Activated gamma-delta T cell treated with Interleukin-2 at 50 U/mL for 16 hours (primary cell): ENCODE data around the gene KIAA0753.
A peak's percentile ranks its signal among the peaks of the same experiment; 100 is the strongest.
"Not testable (repeated sequence)": the region's sequence is repeated elsewhere in the genome, so short reads cannot be mapped to it uniquely, and the experiment has no call there.

ENCODE experiments used
- DNase-seq: peaks from one replicate; pipeline ENCODE4 v3.0.0-alpha.2; 2020

Gene KIAA0753

GRCh38 chr17:6668219-6668618, 27.7 kb upstream of the KIAA0753 start:
- no peak for DNase-seq

DNA sequence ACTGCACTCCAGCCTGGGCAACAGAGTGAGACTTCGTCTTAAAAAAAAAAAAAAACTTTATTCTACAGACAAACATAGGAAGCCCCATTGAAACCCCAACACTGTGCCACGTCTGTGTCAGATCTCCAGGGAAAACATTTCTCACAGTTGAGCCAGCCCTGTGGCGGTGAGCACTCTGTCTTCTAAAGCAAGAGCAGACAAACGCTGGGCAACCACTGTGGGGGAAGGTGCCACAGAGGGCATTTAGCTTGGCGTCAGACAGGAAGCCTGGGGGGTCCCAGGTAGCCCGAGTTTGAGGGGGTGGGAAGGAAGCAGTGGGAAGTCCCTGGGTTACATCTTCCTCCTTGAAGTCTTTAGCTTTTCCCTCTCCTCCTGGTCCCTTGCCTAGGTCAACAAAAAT, 27.0 kb upstream of the KIAA0753 start:
- DNase-seq = no peak

DNA sequence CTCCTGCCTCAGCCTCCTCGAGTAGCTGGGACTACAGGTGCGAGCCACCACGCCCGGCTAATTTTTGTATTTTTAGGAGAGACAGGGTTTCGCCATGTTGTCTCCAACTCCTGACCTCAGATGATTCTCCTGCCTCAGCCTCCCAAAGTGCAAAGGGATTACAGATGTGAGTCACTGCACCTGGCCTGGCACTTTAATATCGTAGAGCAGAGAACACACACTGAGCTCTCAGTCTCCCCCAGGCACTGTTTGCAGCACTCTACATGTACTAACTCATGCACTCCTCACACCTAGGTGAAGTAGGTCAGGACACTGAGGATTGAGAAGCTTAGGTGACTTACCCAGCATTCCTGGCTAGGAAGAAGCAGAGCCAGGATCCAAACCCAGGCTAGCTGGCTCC, 26.0 kb upstream of the KIAA0753 start:
- DNase-seq = no peak

DNA sequence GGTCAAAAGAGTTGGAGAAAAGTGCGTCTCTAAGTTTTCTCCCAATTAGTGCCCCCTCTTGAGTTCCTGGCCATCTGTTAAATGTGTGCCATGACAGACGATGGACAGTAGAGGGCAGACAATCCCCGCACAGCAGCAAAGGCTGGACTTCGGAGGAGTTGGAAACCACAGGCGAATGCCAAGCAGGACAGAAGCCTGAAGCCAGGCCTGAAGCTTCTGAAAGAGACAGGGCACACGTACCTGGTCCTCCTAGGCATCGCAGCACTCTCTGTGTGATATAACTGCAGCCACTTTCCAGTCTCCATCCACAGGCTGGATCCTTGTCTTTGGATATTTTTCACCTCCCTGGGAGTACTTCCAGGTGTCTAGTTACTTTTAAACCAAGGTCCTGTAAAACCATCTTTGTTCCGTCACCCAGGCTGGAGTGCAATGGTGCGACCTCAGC, 25.6 kb upstream of the KIAA0753 start:
- peak; percentile 29 for DNase-seq

DNA sequence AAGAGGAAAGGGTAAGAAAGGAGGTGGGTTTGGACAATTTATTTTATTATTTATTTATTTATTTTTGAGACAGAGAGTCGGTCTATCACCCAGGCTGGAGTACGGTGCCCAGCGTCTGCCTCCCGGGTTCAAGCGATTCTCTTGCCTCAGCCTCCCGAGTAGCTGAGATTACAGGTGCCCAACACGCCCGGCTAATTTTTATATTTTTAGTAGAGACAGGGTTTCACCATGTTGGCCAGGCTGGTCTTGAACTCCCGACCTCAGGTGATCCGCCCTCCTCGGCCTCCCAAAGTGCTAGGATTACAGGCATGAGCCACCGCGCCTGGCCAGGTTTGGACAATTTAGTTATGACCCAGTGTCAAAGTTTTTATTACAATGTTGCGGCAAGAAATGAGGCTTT, 22.7 kb upstream of the KIAA0753 start:
- DNase-seq = not testable (repeated sequence)

- no peak for DNase-seq
Measured at GRCh38 chr17:6661464-6661848, 20.9 kb upstream of the KIAA0753 start.

GRCh38 chr17:6660805-6661463, 20.4 kb upstream of the KIAA0753 start:
- no peak for DNase-seq

DNA sequence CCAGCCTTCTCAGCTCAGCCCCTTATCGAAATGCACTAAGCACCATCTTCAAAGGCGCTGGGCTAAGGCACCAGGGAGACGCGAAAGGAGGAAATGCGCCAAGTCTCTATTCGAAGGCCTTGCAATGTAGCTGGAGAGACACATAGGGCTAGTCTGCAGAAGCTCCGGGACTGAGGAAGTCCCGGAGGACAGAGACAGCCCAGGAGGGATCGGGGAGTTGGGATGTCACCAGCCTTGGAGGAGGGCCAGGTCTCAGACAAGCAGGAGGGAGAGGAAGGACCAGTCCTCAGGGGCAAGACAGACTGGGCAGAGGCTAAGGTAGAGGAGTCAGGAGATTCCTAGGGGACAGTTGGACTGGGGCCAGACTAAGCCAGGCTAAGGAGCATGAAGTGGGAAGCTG, 19.6 kb upstream of the KIAA0753 start:
- DNase-seq = no peak

DNA sequence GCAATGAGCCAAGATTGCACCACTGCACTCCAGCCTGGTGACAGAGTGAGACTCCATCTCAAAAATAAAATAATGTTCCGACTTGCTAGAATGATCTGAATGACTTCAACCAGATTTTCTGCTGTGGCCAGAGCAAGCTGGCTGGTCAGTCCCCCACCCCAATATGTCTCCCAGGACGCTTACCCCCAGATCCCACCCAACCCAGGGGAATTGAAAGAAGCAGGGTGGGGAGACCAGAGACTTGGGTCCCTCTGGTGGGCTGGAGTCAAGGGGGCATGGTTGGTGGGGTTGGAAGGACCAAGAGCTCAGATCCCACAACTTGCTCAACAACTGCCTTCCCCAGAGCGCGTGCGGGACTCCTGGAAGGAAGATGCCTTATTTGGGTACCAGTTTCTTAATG, 17.9 kb upstream of the KIAA0753 start:
- not testable (repeated sequence) for DNase-seq

DNA sequence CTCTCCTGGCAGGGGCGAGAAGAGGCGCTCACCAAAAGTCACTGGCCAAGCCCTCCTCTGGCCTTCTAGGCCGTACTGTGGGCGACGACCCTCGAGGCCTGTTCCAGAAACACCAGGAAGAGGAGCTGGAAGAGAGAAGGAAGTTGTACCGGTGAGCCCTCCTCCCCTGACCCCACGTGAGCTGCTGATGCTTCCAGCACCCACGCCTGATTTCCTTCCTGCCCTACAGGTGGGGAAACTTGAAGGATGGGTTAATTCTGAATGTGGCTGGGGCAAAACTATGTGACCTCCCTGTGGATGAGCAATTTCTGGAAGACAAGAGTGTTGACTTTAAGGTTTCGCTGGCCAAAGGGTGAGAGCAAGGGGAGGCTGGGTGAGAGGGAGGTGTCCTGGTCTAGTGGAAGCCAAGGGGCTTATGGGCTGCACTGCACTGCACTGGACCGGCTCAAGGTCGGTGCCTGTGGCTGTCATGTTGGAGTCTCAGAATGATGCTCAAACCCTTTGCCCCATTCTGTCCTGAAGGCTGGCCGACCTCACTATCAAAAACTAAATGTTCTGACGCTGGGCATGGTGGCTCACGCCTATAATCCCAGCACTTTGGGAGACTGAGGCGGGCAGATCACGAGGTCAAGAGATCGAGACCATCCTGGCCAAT, 17.2 kb upstream of the KIAA0753 start:
- DNase-seq = no peak

DNA sequence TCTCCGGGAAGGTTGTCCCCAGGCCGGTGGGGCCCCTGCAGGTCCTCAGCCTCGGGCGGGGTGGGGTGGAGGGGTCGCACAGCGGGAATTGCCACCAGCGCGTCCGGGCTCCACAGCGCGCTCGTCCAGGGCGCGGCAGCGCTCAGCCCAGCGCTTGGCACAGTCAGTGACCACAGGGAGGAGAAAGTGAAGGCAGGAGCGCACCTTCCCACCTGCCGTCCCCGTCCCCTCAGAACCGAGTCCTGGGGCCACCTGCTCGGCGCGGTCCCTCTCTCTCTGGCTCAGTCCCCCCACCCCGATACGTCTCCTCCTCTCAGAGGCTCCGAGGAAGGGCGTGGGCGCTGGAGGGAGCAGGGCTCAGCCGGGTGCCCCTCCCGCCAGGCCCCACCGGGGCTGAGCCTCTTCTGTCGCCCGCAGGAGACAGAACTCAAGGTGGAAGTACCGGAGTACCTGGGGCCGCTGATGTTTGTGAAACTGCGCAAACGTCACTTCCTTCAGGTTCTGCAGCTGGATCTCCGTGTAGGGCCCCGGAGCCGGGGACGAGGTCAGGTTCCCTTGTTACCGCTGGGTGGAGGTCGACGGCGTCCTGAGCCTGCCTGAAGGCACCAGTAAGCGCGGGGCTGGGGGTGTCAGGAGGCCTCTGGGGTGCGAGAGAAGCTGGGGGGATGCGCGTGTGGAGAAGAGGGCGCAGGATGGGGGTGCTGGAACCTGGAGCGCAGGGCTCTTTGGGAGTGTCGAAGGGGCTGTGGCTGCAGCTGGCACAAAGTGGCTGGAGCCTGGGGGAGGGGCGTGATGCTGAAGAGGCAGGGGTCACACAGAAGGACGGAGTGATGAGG, 16.5 kb upstream of the KIAA0753 start:
- peak; percentile 58 for DNase-seq

DNA sequence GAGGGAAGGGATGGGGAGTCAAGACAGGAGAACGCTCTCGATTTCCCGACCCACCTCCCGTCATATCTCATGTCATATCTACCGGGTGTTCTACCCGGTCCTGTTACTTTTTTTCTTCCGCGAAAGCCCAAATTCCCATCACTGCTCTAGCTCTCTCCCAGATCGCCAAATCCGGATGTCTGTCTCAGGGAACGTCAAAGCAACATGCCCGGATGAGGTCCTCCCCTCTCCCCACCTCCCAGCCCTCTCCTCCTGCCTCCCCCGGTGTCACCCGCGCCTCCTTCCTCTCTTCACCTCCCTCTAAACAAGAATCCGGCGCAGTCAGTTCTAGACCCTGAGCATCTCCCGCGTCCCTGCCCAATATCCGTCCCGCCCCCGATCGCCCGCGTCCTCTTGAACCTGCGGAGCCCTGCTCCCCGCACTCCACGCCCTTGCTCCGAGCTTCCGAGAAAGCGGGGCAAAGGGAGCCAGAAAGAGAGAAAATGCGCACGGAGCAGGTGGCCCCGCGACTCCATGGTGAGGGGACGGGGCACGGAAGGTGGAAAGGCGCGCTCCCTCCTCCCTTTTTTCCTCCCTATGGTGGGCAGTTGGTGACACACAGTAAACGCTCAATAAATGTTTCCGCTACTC, 15.3 kb upstream of the KIAA0753 start:
- DNase-seq = not testable (repeated sequence)

- no peak for DNase-seq
Measured at GRCh38 chr17:6654841-6655731, 14.6 kb upstream of the KIAA0753 start.

DNA sequence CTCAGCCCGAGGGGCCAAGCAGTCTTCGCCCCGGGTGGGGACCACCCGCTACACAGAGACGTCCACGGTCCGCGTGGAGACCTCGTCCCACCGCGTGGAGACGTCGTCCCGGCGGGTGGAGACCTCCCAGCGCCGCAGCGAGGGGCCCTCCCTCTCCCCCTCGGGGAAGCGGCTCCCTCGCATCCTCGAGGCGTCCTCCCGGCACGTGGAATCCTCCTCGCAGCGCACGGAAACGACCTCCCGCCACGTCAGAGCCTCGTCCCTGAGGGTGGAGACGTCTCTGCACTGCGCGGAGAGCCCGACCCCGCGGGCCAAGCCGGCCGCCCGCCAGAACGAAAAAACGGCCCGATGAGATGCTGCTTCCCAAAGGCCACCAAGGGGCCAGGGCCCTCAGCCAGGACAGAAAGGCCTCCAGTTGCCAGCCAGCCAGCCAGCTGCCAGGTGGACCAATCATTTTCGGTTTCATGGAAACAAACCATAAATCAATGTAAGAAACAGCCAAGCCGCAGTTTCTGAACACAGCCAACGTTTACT, 11.5 kb upstream of the KIAA0753 start:
- no peak for DNase-seq

GRCh38 chr17:6651354-6651918, 10.9 kb upstream of the KIAA0753 start, which contains the start of the genes C17orf100 and MED31:
TSS of gene C17orf100 (plus strand) at chr17:6651762. CDS start at chr17:6651914, 152 bp downstream.
TSS of gene MED31 (minus strand) at chr17:6651605. CDS start at chr17:6651528, 77 bp downstream.
- peak; percentile 92 for DNase-seq

DNA sequence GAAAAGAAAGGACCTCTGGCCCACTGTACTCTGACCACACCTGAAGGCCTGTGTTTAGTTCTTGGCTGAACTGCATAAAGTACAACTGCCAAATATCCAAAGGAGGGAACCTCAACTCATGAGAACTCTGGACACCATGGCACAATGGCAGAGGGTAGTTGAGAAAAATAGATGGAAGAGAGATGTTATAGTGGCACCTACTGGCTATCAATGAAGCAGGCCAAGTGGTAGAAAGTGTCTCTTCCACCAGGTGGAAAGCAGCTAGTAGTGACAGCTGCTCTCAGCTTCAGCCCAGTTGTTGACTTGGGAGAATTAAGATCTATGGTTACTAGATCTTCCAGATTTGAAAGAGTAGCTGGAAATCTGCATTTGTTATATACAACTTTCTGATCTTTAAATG, 7.7 kb upstream of the KIAA0753 start:
- no peak for DNase-seq

DNA sequence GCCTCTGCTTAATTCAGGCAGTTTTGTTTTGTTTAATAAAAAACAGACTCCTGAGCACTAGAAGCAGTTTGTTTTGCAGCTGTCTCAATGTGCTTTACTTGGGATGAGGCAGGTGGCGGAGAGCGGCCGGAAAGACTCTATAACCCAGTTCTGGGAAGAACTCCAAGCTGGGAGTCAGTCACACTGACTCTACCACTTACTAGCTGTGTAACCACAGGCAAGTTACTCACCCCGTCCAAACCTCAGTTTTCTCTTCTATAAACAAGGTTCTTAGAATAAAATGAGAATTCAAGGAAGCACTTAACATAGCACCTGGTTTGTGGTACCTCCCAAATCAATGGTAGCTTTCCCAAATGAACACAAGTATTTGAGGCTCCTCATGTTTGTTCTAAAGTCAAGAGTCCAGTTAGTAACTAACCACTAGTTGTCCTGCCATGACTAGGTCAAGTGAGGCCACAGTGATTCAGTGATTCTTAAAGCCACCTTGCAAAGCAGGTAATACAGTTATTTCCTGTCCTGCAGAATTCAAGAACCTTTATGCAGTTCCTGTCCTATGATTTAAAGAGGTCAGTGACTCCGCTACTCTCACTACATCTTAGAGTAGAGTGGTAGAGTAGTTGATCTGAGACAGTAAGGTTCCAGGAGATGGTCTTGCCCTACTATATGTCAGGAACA, 3.1 kb upstream of the KIAA0753 start:
- DNase-seq = no peak

DNA sequence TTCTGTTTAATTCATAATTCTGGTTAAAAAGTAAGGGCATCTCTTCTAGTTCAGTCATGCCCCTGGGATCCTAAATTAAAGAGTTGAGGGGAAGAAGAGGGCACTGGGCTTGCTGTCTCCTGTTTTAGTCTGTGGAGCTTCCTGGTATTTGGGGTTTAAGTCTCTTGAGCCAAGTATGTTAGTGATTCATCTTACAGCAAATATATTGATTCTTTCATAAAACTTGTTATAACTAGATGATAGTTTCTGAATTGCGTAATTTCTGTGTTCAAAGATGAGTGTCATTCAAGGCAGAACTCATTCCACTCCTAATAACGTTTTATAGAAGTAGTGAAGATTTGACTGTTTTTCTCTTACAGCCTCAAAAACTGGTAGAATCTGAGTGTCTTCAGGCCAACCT, 2.1 kb upstream of the KIAA0753 start:
- no peak for DNase-seq

GRCh38 chr17:6641247-6641863, 844 bp upstream of the KIAA0753 start:
- no peak for DNase-seq
